MG63 (cell line): Measurements from ENCODE around the gene CYTH2. TPM values are rescaled to one million over a fixed set of nuclear protein-coding genes. Genes with fewer than 3 reads are reported as not detected.
"Not testable (repeated sequence)": the region's sequence is repeated elsewhere in the genome, so short reads cannot be mapped to it uniquely, and the experiment has no call there.

ENCODE experiments used
- DNase-seq: peaks from one replicate; pipeline ENCODE4 v3.0.0-alpha.2; 2020
- H3K27me3 ChIP-seq: fragments of 250-450 bp; sonication (Bioruptor Pico); 2 replicates; pipeline ENCODE4 v1.5.1; 2020; ENCODE audit warnings: mild to moderate bottlenecking, moderate library complexity
- H3K36me3 ChIP-seq: fragments of 250-450 bp; sonication (Bioruptor Pico); 2 replicates; pipeline ENCODE4 v1.5.1; 2020; ENCODE audit warnings: mild to moderate bottlenecking, moderate library complexity
- H3K4me3 ChIP-seq: fragments of 250-450 bp; sonication (Bioruptor Pico); 2 replicates; pipeline ENCODE4 v1.5.1; 2020; ENCODE audit warnings: mild to moderate bottlenecking, moderate library complexity
- H3K9me3 ChIP-seq: fragments of 250-450 bp; sonication (Bioruptor Pico); 2 replicates; pipeline ENCODE4 v1.5.1; 2020; ENCODE audit warnings: mild to moderate bottlenecking, moderate library complexity
- total RNA-seq: library from RNA; depleted of rRNA; stranded (reverse); fragments of >200 nt; shearing (Covaris generic); gene quantifications from 2 replicates; pipeline ENCODE4 v1.2.3, GENCODE V29; 2014; ENCODE audit warnings: low replicate concordance; rRNA removed

CYTH2 gene
- total RNA-seq, 1 experiment from 2014 or later = 84.7 TPM

DNA sequence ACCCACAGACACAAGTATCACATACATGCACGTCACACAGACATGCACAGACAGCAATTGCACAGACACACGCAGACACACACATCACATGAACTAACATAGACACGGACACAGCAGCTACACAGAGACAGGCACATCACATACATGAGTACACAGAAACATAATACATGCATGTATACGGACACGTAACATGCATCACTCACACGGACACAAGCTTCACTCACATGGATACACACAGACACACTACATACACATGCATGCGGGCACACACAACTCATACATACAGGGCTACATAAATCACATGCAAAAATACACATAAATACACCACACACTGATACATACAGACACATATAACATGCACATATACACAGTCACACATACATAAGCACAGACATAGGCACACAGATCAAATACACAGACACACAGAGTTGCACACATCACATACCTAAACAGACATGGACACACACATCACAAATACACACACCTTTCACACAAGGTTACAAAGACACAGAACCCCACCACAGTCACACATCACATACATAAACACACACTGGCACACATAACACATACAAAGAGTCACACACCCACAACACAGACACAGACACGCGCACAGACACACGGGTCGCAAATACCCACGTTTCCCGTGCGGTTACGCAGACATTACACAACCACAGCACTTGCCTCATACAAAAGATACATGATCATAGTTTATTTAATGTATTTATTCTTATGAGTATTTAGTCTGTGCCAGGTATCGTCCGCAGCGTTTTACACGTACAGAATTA lies 43.5 kb downstream of the CYTH2 start:
- no peak for DNase-seq
- no peak overlapping the region for H3K4me3 ChIP-seq
- no peaks in the 10 kb centered on the region for H3K36me3 ChIP-seq
- H3K27me3 ChIP-seq = peaks cover 11% of the 10 kb centered on the region
- H3K9me3 ChIP-seq = no peaks in the 10 kb centered on the region

DNA sequence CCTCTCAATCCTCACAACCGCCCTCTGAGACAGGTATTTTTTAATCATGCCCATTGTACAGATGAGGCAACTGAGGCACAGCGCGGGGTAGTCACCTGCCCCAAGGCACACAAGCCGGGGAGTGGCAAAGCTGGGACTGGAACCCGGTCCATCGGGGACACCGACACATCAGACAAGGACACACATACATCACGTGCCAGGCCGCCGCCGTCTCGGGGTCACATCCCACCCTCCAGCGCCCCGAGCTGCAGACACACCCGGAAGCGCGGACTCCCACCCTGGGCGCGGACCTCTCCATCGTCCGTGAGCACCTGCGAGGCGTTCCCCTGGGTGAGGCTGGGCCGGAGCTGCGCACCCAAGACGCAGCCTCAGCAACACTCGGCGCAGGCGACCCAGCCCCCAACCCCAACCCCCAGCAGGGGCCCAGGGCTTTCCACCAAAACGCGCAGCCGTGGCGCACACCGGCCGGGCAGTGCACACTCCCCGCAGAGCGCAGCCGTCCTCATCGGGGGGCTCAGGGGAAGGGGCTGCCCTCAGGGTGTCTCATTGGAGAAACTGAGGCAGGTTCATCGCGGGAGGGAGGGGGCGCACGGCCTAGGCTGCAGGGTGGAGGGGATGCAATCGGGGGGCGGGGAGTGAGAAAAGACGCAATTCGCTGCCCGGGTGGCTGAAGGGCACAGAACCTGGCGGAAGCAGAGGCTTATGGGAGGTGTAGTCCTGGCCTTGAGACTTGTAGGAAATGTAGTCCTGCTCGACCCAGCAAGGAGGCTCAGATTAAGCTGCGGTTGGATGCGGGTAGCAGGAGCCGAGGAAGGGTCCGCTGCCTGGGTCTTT lies 44.3 kb downstream of the CYTH2 start:
- DNase-seq = peak; percentile 72

DNA sequence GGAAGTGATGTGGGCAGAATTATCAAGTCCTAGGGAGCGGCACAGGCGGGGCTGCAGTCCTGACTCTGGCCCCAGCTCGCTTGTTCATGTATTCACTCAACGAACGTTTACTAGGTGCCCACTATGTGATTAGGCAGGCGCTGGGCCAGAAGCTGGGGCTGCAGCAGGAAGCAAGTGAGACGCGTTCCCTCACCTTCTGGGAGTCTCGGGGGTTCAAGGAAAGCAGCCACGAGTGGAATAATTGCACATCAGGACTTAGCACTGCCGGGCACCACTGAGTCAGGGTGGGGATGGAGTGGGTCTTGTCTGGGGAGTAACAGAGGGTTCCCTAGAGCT lies 44.9 kb downstream of the CYTH2 start:
- no peak for DNase-seq
- peak overlapping the region; percentile 49; the same call in 1 of the 2 replicates for H3K4me3 ChIP-seq
- no peaks in the 10 kb centered on the region for H3K36me3 ChIP-seq
- peaks cover 11% of the 10 kb centered on the region for H3K27me3 ChIP-seq
- H3K9me3 ChIP-seq = no peaks in the 10 kb centered on the region

More for the DNA sequence above, 44.3 kb downstream of the CYTH2 start:
- H3K27me3 ChIP-seq = peaks cover 11% of the 10 kb centered on the region
- no peaks in the 10 kb centered on the region for H3K36me3 ChIP-seq
- H3K4me3 ChIP-seq = peak overlapping the region; percentile 49
- no peaks in the 10 kb centered on the region for H3K9me3 ChIP-seq

DNA sequence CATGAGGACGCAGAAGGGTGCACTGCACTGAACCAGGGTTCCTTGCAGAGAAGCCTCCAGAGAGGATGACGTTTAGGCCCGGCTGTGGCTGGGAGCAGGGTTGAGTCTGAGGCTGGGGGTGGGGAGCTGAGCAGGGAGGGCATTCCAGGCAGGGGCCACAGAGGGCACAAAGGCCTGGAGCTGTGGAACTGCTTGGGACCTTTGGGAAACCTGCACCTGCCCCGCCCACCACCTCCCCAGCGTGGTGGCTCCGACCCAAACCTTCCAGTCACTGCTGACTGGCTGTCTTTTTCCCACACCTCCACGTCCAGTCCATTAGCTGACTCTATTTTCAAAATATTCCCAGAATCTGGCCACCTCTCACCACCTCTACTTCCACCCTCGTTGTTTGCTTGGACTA lies 47.4 kb downstream of the CYTH2 start:
- H3K36me3 ChIP-seq = no peaks in the 10 kb centered on the region

GRCh38 chr19:48518207-48518606 lies 49.0 kb downstream of the CYTH2 start:
- no peak for DNase-seq
- H3K9me3 ChIP-seq = no peaks in the 10 kb centered on the region
- H3K27me3 ChIP-seq = no peaks in the 10 kb centered on the region
- H3K4me3 ChIP-seq = no peak overlapping the region
- no peaks in the 10 kb centered on the region for H3K36me3 ChIP-seq

More for the DNA sequence above, 47.4 kb downstream of the CYTH2 start:
- no peak overlapping the region for H3K4me3 ChIP-seq
- no peak for DNase-seq
- no peaks in the 10 kb centered on the region for H3K9me3 ChIP-seq
- peaks cover 11% of the 10 kb centered on the region for H3K27me3 ChIP-seq

DNA sequence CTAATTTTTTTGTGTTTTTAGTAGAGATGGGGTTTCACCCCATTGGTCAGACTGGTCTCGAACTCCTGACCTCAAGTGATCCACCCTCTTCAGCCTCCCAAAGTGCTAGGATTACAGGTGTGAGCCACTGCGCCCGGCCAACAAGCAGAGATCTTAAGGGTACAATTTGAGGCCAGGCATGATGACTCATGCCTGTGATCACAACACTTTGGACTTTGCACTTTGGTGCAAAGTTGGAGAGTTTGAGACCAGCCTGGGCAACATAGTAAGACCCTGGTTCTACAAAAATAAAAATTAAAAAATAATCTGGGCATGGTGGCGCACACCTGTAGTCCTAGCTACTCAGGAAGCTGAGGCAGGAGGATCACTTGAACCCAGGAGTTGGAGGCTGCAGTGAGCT lies 50.3 kb downstream of the CYTH2 start:
- not testable (repeated sequence) for H3K4me3 ChIP-seq, H3K36me3 ChIP-seq, H3K9me3 ChIP-seq, H3K27me3 ChIP-seq, DNase-seq

DNA sequence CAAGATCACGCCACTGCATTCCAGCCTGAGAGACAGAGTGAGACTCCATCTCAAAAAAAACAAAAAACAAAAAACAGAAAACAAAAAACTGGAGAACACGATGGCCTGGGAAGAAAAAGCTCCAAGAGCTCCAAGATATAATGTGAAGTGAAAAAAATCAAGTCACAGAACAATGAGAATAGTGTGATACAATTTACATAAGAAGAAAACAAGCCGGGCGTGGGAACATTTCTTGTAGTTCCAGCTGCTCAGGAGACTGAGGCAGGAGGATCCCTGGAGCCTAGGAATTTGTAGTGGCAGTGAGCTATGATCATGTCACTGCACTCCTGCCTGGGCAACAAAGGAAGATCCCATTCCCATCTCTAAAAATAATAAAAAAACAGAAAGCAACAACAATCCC lies 51.0 kb downstream of the CYTH2 start:
- DNase-seq = no peak
- H3K9me3 ChIP-seq = peaks cover 5% of the 10 kb centered on the region
- H3K27me3 ChIP-seq = no peaks in the 10 kb centered on the region
- no peak overlapping the region for H3K4me3 ChIP-seq
- no peaks in the 10 kb centered on the region for H3K36me3 ChIP-seq

- DNase-seq = no peak
- Histone ChIP-seq H3K4me3 (no peak overlapping the region), H3K9me3 (peaks cover 12% of the 10 kb centered on the region), H3K36me3 (no peaks in the 10 kb centered on the region), H3K27me3 (no peaks in the 10 kb centered on the region)
Observed at GRCh38 chr19:48524221-48524620, 55.1 kb downstream of the CYTH2 start.

GRCh38 chr19:48524732-48525131 lies 55.6 kb downstream of the CYTH2 start:
- DNase-seq = no peak
- H3K36me3 ChIP-seq = no peaks in the 10 kb centered on the region
- peaks cover 14% of the 10 kb centered on the region for H3K9me3 ChIP-seq
- no peak overlapping the region for H3K4me3 ChIP-seq
- no peaks in the 10 kb centered on the region for H3K27me3 ChIP-seq

- H3K9me3 ChIP-seq = peaks cover 11% of the 10 kb centered on the region
- no peak overlapping the region for H3K4me3 ChIP-seq
- 0 out of 2 replicates have a peak, but pooled peaks cover 2% of the 10 kb centered on the region for H3K27me3 ChIP-seq
- DNase-seq = no peak
- H3K36me3 ChIP-seq = no peaks in the 10 kb centered on the region
Observed at GRCh38 chr19:48529156-48529555, 60.0 kb downstream of the CYTH2 start.

DNA sequence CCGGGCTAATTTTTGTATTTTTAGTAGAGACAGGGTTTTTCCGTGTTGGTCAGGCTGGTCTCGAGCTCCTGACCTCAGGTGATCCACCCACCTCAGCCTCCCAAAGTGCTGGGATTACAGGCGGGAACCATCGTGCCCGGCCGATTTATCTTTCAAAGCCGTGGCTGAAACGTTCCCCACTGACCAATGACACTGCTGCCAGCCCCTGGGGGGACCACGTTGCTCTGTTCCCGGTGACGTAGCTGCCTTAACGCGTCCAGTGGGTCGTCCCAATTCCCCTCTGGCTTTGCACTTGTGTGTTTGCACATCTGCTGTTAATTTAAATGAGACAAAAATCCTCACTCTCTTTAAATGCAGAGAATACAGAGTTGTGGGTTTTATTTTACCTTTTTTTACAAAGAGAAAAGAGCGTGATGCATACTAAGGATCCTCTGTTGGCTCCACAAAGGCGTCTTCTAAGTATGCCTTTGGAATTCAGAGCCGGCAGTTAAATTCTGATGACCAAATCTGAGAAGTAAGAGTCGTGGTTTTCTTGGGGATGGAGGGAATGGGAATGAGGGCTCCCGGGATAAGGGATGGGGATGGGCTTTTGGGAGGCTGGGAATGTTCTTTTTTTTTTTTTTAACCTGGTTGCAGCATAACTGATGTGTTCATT lies 61.0 kb downstream of the CYTH2 start:
- Histone ChIP-seq H3K27me3 (0 out of 2 replicates have a peak, but pooled peaks cover 2% of the 10 kb centered on the region), H3K9me3 (peaks cover 9% of the 10 kb centered on the region), H3K36me3 (no peaks in the 10 kb centered on the region), H3K4me3 (no peak overlapping the region)
- no peak for DNase-seq

DNA sequence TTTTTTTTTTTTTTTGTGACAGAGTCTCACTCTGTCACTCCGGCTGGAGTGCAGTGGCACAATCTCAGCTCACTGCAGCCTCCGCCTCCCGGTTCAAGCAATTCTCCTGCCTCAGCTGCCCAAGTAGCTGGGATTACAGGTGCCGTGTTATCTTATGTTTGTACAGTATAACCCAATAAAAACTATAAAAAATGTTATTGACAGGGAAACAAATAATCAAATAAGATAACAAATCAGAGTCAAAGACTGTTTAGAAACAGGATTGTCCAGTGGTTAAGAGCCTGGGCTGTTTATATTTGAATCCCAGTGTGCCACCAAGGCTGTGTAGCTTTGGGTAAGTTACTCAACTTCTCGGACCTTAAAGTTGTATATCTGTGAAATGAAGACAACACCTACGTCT lies 61.6 kb downstream of the CYTH2 start:
- H3K4me3 ChIP-seq = no peak overlapping the region
- peaks cover 9% of the 10 kb centered on the region for H3K9me3 ChIP-seq
- DNase-seq = no peak
- H3K36me3 ChIP-seq = no peaks in the 10 kb centered on the region
- 0 out of 2 replicates have a peak, but pooled peaks cover 2% of the 10 kb centered on the region for H3K27me3 ChIP-seq

Other genes starting within 250 kb of the CYTH2 start
- 8.3 and 17.5 TPM in 2 replicates for gene CARD8, start 213.5 kb upstream of the CYTH2 start, total RNA-seq
- gene ZNF114, start 199.3 kb upstream of the CYTH2 start, total RNA-seq = not detected in 2 replicates
- 149 and 258 TPM in 2 replicates for gene EMP3, start 143.8 kb upstream of the CYTH2 start, total RNA-seq
- 3.4 and 5.1 TPM in 2 replicates for gene TMEM143, start 105.4 kb upstream of the CYTH2 start, total RNA-seq
- not detected in 2 replicates for gene SYNGR4, start 105.0 kb upstream of the CYTH2 start, total RNA-seq
- gene KDELR1, start 77.8 kb upstream of the CYTH2 start, total RNA-seq = 51.3 and 103 TPM in 2 replicates
- gene GRIN2D, start 75.7 kb upstream of the CYTH2 start, total RNA-seq = 0.03 TPM in 1 of 2 replicates, not detected in the other
- gene GRWD1, start 23.4 kb upstream of the CYTH2 start, total RNA-seq = 86.6 and 138 TPM in 2 replicates
- 0.22 and 0.43 TPM in 2 replicates for gene KCNJ14, start 13.8 kb upstream of the CYTH2 start, total RNA-seq
- not detected in 2 replicates for gene LMTK3, start 42.5 kb downstream of the CYTH2 start, total RNA-seq
- gene SULT2B1, start 82.8 kb downstream of the CYTH2 start, total RNA-seq = 0.49 TPM in 1 of 2 replicates, not detected in the other
- gene SPACA4, start 137.4 kb downstream of the CYTH2 start, total RNA-seq = not detected in 2 replicates
- gene FAM83E, start 145.7 kb downstream of the CYTH2 start, total RNA-seq = not detected in 2 replicates
- gene RPL18, start 149.8 kb downstream of the CYTH2 start, total RNA-seq = 3,057 and 3,727 TPM in 2 replicates
- 6.7 and 8.6 TPM in 2 replicates for gene SPHK2, start 150.1 kb downstream of the CYTH2 start, total RNA-seq
- gene DBP, start 168.0 kb downstream of the CYTH2 start, total RNA-seq = 9.3 and 14.5 TPM in 2 replicates
- 1.3 TPM in 1 of 2 replicates, not detected in the other for gene CA11, start 176.8 kb downstream of the CYTH2 start, total RNA-seq
- gene NTN5, start 203.6 kb downstream of the CYTH2 start, total RNA-seq = not detected in 2 replicates
- not detected in 2 replicates for gene FUT2, start 226.6 kb downstream of the CYTH2 start, total RNA-seq